ENCODE data around the gene ARID5B.

GRCh38 chr10:62036186-62037081 lies 134.9 kb downstream of the ARID5B start:
- no peak for TF ChIP-seq GATA2 (IDR thresholded peaks at IDR 0.05; ENCODE audit: low read depth, low read length)
- TF ChIP-seq GATA3 (IDR thresholded peaks at IDR 0.05; ENCODE audit: low read depth, low read length) = no peak
